Activated CD8-positive, alpha-beta memory T cell treated with anti-CD3 and anti-CD28 coated beads, Interleukin-2, amount 50 U/mL, for 48 hours (primary cell): ENCODE measurements around the gene PET100.

Experiments
- DNase-seq: peaks from one replicate; pipeline ENCODE4 v3.0.0-alpha.2; 2020

PET100 gene

GRCh38 chr19:7612282-7613274, 17.0 kb upstream of the PET100 start:
- DNase-seq, result no peak

GRCh38 chr19:7614859-7615741, 14.5 kb upstream of the PET100 start:
- DNase-seq, result no peak

- no peak for DNase-seq
Measured at GRCh38 chr19:7617172-7617571, 12.4 kb upstream of the PET100 start.

- no peak for DNase-seq
Measured at GRCh38 chr19:7617735-7618134, 11.9 kb upstream of the PET100 start.

- DNase-seq, result no peak
Measured at GRCh38 chr19:7618348-7618747, 11.2 kb upstream of the PET100 start.

GRCh38 chr19:7618771-7619510, 10.7 kb upstream of the PET100 start:
- no peak for DNase-seq

GRCh38 chr19:7619671-7620441, 9.7 kb upstream of the PET100 start:
- DNase-seq, result no peak

- DNase-seq, result no peak
Measured at GRCh38 chr19:7620442-7621412, 8.9 kb upstream of the PET100 start.

GRCh38 chr19:7622933-7623685, 6.5 kb upstream of the PET100 start:
- no peak for DNase-seq

GRCh38 chr19:7623725-7624603, 5.6 kb upstream of the PET100 start:
- DNase-seq, result no peak

GRCh38 chr19:7624810-7625209, 4.8 kb upstream of the PET100 start:
- no peak for DNase-seq

- no peak for DNase-seq
Measured at GRCh38 chr19:7625763-7626372, 3.7 kb upstream of the PET100 start.

GRCh38 chr19:7627166-7627565, 2.4 kb upstream of the PET100 start:
- DNase-seq, result no peak

GRCh38 chr19:7628589-7629311, 843 bp upstream of the PET100 start:
- no peak for DNase-seq

- no peak for DNase-seq
Measured at GRCh38 chr19:7631577-7631976, 2.0 kb downstream of the PET100 start.

GRCh38 chr19:7632340-7633203, 3.0 kb downstream of the PET100 start:
- DNase-seq, result no peak

- DNase-seq, result no peak
Measured at GRCh38 chr19:7633698-7634097, 4.1 kb downstream of the PET100 start, which contains the start of gene PCP2. Gene PCP2 (minus strand): TSS chr19:7633719. CDS start chr19:7633457, 262 bp downstream.
